ENCODE measurements around the gene SCN8A.

SCN8A gene

GRCh38 chr12:51630256-51630880 lies 39.3 kb downstream of the SCN8A start:
- Histone ChIP-seq H3K36me3 (replicated peaks; ENCODE audit: insufficient read depth, low read length) (no peaks in the 10 kb centered on the region), H3K9ac (ENCODE audit: low read length) (no peak overlapping the region), H3K4me3 (ENCODE audit: low read length) (no peak overlapping the region), H3K9me3 (replicated peaks; ENCODE audit: insufficient read depth, low read length) (no peaks in the 10 kb centered on the region), H3K79me2 (ENCODE audit: low read length) (no peaks in the 10 kb centered on the region), H3K9me2 (replicated peaks; ENCODE audit: insufficient read depth, low read length) (no peaks in the 10 kb centered on the region), H3K4me2 (ENCODE audit: low read depth, low read length) (no peak overlapping the region), H3K4me1 (ENCODE audit: low read length) (no peaks in the 10 kb centered on the region), H3K27ac (ENCODE audit: low read length) (no peak overlapping the region), H3K27me3 (replicated peaks; ENCODE audit: insufficient read depth, low read length) (no peaks in the 10 kb centered on the region), H3F3A (ENCODE audit: insufficient read depth, low read length) (no peaks in the 10 kb centered on the region), H4K20me1 (ENCODE audit: insufficient read depth, low read length) (no peaks in the 10 kb centered on the region), H2AFZ (ENCODE audit: low read length) (no peak overlapping the region)
- TF ChIP-seq EZH2 (optimal IDR thresholded peaks at IDR 0.05; ENCODE audit: low read depth, low read length): no peak
- TF ChIP-seq CTCF (IDR thresholded peaks at IDR 0.05; ENCODE audit: low read length): no peak
- no peak for TF ChIP-seq EZH2phosphoT487 (IDR thresholded peaks at IDR 0.05; ENCODE audit: low read length)
- DNase-seq: no peak

DNA sequence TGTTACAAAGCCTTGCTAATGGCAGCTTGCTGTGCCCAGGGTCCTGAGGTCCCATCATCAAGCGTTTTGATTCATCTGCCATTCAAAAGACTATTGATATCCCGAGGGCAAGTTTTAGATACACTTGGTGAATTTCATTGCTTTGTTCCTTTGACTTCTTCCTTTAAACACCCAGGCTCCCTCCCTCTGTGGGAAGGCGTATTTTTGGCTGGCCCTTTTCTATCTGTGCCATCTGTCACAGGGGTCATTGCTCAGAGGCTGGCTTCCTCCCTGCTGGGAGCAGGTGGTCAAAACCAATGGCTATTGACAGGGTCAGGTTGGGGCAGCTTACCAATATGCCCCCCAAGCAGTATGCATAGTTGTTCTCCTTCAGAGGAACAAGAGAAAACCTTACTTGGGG lies 40.0 kb downstream of the SCN8A start:
- no peak overlapping the region for H3K27ac ChIP-seq (ENCODE audit: low read length)
- H3K36me3 ChIP-seq (replicated peaks; ENCODE audit: insufficient read depth, low read length): no peaks in the 10 kb centered on the region
- H3K4me1 ChIP-seq (ENCODE audit: low read length): no peaks in the 10 kb centered on the region
- DNase-seq: no peak
- no peak overlapping the region for H2AFZ ChIP-seq (ENCODE audit: low read length)
- no peak overlapping the region for H3K9ac ChIP-seq (ENCODE audit: low read length)
- no peaks in the 10 kb centered on the region for H4K20me1 ChIP-seq (ENCODE audit: insufficient read depth, low read length)
- TF ChIP-seq EZH2phosphoT487 (IDR thresholded peaks at IDR 0.05; ENCODE audit: low read length) (no peak), CTCF (IDR thresholded peaks at IDR 0.05; ENCODE audit: low read length) (no peak), EZH2 (optimal IDR thresholded peaks at IDR 0.05; ENCODE audit: low read depth, low read length) (no peak)
- H3K4me3 ChIP-seq (ENCODE audit: low read length): no peak overlapping the region
- no peaks in the 10 kb centered on the region for H3K9me3 ChIP-seq (replicated peaks; ENCODE audit: insufficient read depth, low read length)
- H3K9me2 ChIP-seq (replicated peaks; ENCODE audit: insufficient read depth, low read length): no peaks in the 10 kb centered on the region
- H3K4me2 ChIP-seq (ENCODE audit: low read depth, low read length): no peak overlapping the region
- H3F3A ChIP-seq (ENCODE audit: insufficient read depth, low read length): no peaks in the 10 kb centered on the region
- no peaks in the 10 kb centered on the region for H3K79me2 ChIP-seq (ENCODE audit: low read length)
- no peaks in the 10 kb centered on the region for H3K27me3 ChIP-seq (replicated peaks; ENCODE audit: insufficient read depth, low read length)

DNA sequence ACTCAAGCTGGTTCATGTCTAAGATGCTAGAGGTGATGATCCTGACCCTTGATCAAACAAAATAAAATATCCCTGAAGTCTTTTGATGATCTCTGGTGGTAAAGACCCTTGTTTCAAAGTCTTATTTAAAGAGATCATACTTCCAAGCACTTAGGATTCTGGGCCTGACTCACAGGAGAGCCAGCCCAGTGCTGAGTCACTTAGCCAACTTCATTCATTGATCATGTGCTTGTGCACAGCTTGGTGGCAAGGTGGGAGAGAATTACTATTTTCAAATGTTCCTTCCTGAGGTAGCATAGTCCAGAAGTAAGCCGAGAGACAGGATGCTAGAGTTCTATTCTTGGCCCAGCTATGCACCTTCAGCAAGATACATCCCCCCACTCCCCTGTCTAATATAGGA lies 40.6 kb downstream of the SCN8A start:
- Histone ChIP-seq H3K9me3 (replicated peaks; ENCODE audit: insufficient read depth, low read length) (no peaks in the 10 kb centered on the region), H3K27ac (ENCODE audit: low read length) (no peak overlapping the region), H3K27me3 (replicated peaks; ENCODE audit: insufficient read depth, low read length) (no peaks in the 10 kb centered on the region), H2AFZ (ENCODE audit: low read length) (no peak overlapping the region), H3K36me3 (replicated peaks; ENCODE audit: insufficient read depth, low read length) (no peaks in the 10 kb centered on the region), H3K79me2 (ENCODE audit: low read length) (no peaks in the 10 kb centered on the region), H3K4me1 (ENCODE audit: low read length) (no peaks in the 10 kb centered on the region), H3F3A (ENCODE audit: insufficient read depth, low read length) (no peaks in the 10 kb centered on the region), H3K4me2 (ENCODE audit: low read depth, low read length) (no peak overlapping the region), H4K20me1 (ENCODE audit: insufficient read depth, low read length) (no peaks in the 10 kb centered on the region), H3K9ac (ENCODE audit: low read length) (no peak overlapping the region), H3K9me2 (replicated peaks; ENCODE audit: insufficient read depth, low read length) (no peaks in the 10 kb centered on the region), H3K4me3 (ENCODE audit: low read length) (no peak overlapping the region)
- no peak for DNase-seq
- no peak for TF ChIP-seq EZH2 (optimal IDR thresholded peaks at IDR 0.05; ENCODE audit: low read depth, low read length)
- TF ChIP-seq CTCF (IDR thresholded peaks at IDR 0.05; ENCODE audit: low read length): no peak
- no peak for TF ChIP-seq EZH2phosphoT487 (IDR thresholded peaks at IDR 0.05; ENCODE audit: low read length)

Measured in MM.1S (cell line).